ENCODE results near the gene POLR2F. TPM values are rescaled to one million over a fixed set of nuclear protein-coding genes. Genes with fewer than 3 reads are reported as not detected.

The POLR2F gene
- polyA plus RNA-seq, 1 of the 3 experiments (the other 2 are of a cell fraction) = 255 TPM

GRCh38 chr22:37907036-37907954 is 46.2 kb upstream of the POLR2F start (continued):
- no peak for TF ChIP-seq MEF2A (IDR thresholded peaks at IDR 0.05; ENCODE audit: borderline replicate concordance, low read depth)
- no peak for TF ChIP-seq PBX3 (IDR thresholded peaks at IDR 0.05)

- Histone ChIP-seq H3K79me2 (ENCODE audit: insufficient read depth) (peaks cover 62% of the 10 kb centered on the region), H3K27me3 (ENCODE audit: insufficient read depth) (no peaks in the 10 kb centered on the region), H3K9me2 (no peaks in the 10 kb centered on the region), H3K27ac (ENCODE audit: low read depth in 2 of 2, low read length in 1 of 2) (no peak overlapping the region), H2AFZ (ENCODE audit: low read depth) (no peak overlapping the region), H3K9ac (no peak overlapping the region), H3K9me3 (no peaks in the 10 kb centered on the region), H3F3A (replicated peaks; ENCODE audit: insufficient read depth) (peaks cover 10% of the 10 kb centered on the region), H3K4me3 (ENCODE audit: low read depth in 2 of 2, low read length in 1 of 2) (no peak overlapping the region), H3K4me2 (no peak overlapping the region), H3K36me3 (replicated peaks in 1 of 2; ENCODE audit: control insufficient read depth in 1 of 2, insufficient read depth in 2 of 2, low read length in 1 of 2) (peaks cover 0 to under 1% of the 10 kb centered on the region in 2 experiments), H3K4me1 (ENCODE audit: control insufficient read depth in 1 of 2, insufficient read depth in 2 of 2, low read depth in 1 of 2, low read length in 1 of 2) (peaks cover 4 to 18% of the 10 kb centered on the region in 2 experiments; a peak in 3 of 4 replicates), H4K20me1 (ENCODE audit: insufficient read depth) (peaks cover 40% of the 10 kb centered on the region)
- no peak for DNase-seq
- ChIA-PET POLR2A (no interaction called here), CTCF (interaction anchor here (1.4 kb wide), 1 partner anchor 14 kb away, joined by 3 read pairs; no protein-coding TSS in a partner anchor)
- TF ChIP-seq FOXM1 (IDR thresholded peaks at IDR 0.05; ENCODE audit: low read depth) (no peak), MAX (IDR thresholded peaks at IDR 0.05; ENCODE audit: low read depth) (no peak), MEF2A (IDR thresholded peaks at IDR 0.05; ENCODE audit: borderline replicate concordance, low read depth) (no peak), TAF1 (IDR thresholded peaks at IDR 0.05; ENCODE audit: borderline replicate concordance, low read depth, low read length) (no peak), EP300 (IDR thresholded peaks at IDR 0.05; ENCODE audit: borderline replicate concordance in 1 of 2, low read depth in 1 of 2, low read length in 1 of 2) (no peak), ELF1 (IDR thresholded peaks at IDR 0.05) (no peak), FOSL2 (IDR thresholded peaks at IDR 0.05; ENCODE audit: borderline replicate concordance, low read depth) (no peak), GATA2 (CRISPR knock-in tag; IDR thresholded peaks at IDR 0.05) (no peak), RAD21 (IDR thresholded peaks at IDR 0.05; ENCODE audit: low read length) (no peak), PBX3 (IDR thresholded peaks at IDR 0.05) (no peak), ZBTB33 (IDR thresholded peaks at IDR 0.05; ENCODE audit: borderline replicate concordance, low read depth) (no peak)
- WGBS (ENCODE audit: low lambda C conversion rate) = 92% methylated on average over 3 of the region's 7 CpGs
Observed at GRCh38 chr22:37909766-37910165, 43.7 kb upstream of the POLR2F start.
